Measurements from ENCODE around the gene ZGPAT.
A peak's percentile ranks its signal among the peaks of the same experiment; 100 is the strongest.
"Not testable (repeated sequence)": the region's sequence is repeated elsewhere in the genome, so short reads cannot be mapped to it uniquely, and the experiment has no call there.

ZGPAT gene, protein sequence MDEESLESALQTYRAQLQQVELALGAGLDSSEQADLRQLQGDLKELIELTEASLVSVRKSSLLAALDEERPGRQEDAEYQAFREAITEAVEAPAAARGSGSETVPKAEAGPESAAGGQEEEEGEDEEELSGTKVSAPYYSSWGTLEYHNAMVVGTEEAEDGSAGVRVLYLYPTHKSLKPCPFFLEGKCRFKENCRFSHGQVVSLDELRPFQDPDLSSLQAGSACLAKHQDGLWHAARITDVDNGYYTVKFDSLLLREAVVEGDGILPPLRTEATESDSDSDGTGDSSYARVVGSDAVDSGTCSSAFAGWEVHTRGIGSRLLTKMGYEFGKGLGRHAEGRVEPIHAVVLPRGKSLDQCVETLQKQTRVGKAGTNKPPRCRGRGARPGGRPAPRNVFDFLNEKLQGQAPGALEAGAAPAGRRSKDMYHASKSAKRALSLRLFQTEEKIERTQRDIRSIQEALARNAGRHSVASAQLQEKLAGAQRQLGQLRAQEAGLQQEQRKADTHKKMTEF

DNA sequence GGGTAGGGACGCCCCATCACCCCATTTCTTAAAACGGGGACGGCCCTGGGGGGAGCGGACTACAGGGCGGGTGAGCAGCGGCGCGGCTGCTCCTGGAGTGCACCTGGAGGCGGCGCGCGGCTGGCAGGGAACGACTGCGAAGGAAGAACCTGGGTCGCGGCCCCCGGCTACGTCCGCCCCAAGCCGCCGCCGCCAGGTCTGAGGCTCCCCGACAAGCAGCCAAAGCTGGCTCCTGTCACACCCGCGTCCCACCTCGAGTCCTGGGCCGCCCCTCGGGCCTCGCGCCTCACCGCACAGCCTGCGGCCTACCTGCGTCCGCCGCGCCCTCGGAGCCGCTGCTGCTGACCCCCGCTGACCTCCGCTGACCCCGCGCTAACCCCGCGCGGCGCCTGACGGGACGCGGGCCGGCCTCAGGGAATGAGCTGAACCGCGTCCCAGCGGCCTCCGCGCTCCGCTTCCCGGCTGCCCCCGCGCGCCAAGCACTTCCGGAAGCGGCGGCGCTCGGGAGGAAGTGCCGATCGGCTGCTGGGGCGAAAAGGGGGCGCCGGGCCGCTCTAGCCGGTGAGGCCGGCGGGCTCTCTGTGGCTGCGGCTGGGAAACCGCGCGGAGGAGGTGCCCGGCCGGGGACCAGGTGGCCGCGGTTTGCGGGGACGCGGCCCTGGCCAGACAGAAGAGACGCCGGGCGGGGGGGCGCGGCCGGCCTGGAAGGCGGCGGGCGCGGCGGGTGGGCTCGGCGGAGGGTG, at the start of gene ZGPAT, which contains the start of gene ARFRP1:
Gene ZGPAT, plus strand, starts transcription at position 482 of the 743 bp plus-strand sequence. CDS start 542 bp downstream, outside the sequence.
Gene ARFRP1, minus strand, starts transcription at position 419 of the 743 bp plus-strand sequence. CDS start 885 bp downstream, outside the sequence.
- peak in 1 of 2 experiments; percentile 15 for DNase-seq

GRCh38 chr20:63658749-63659187, 49.1 kb upstream of the ZGPAT start:
- DNase-seq: no peak

DNA sequence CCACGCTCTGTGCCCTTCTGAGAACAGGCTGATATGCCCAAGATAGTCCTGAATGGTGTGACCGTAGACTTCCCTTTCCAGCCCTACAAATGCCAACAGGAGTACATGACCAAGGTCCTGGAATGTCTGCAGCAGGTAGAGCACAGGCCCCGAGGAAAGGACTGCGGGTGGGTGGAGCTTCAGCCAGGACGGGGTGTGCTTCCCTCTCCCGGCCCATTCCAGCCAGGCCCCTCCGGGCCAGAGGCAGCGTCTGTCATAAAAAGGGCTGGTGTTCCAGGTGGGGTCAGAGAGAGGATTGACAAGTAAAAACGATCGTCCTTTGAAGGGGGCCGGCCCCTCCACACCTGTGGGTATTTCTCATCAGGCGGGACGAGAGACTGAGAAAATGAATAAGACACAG, 48.5 kb upstream of the ZGPAT start:
- DNase-seq: no peak

DNA sequence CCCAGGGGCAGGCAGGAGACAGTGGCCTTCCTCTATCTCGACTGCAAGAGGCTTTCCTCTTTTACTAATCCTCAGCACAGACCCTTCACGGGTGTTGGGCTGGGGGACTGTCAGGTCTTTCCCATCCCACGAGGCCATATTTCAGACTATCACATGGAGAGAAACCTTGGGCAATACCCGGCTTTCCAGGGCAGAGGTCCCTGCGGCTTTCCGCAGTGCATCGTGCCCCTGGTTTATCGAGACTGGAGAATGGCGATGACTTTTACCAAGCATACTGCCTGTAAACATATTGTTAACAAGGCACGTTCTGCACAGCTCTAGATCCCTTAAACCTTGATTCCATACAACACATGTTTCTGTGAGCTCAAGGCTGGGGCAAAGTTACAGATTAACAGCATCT, 47.7 kb upstream of the ZGPAT start:
- not testable (repeated sequence) for DNase-seq

- DNase-seq: no peak
These were observed 47.2 kb upstream of the ZGPAT start for GRCh38 chr20:63660622-63661021.

GRCh38 chr20:63661108-63661507, 46.7 kb upstream of the ZGPAT start:
- no peak for DNase-seq

- DNase-seq: no peak
These were observed 45.7 kb upstream of the ZGPAT start for GRCh38 chr20:63661959-63662812.

DNA sequence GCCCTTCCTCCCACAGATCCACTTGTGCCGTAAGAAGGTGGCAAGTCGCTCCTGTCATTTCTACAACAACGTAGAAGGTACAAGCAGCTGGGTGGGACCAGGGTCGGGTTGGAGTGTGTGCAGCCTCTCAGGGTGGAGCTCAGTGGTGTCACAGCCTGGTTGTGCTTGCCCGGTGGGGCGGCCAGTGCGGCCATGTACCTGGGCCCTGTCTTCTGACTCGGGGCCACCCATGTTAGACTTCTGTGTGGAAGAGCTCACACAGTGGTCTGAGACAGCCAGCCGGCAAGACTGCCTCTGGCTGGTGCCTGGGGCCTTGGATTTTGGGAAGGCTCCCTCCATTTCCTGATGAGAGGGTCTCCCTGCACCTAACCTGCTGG, 45.0 kb upstream of the ZGPAT start:
- DNase-seq: no peak

- no peak for DNase-seq
These were observed 44.3 kb upstream of the ZGPAT start for GRCh38 chr20:63663332-63664066.

DNA sequence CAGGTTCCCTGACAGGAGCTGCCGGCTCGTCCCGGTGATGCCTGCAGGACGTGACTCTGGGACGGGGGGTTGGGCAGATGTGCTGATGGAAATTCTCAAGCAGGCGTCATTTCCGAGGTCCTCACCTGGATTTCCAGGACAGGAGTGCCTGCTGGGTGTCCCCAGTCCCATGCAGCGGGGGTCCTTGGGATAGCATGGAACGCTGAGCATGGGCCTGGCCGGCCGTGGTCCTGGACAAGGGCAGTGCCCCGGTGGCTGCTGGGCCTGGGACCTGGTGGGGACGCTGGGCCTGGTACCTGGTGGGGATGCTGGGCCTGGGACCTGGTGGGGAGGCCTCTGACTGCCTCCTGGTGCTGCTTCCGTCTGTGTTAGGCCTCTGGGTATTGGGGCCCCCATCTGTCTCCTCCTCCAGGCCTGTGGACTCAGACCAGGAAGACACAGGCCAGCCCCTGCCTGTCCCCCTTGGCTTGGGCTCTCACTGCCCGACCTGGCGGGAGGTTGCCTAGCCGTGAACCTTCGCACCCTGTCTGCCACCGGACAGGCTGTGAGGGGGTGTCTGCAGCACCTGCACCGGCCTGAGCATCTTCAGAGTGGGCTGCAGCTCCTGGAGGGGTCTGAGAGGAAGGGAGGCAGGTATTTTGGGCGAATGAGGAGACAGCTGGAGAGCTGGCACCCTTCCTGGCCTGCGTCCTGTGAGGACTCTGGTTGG, 43.5 kb upstream of the ZGPAT start:
- DNase-seq: no peak

- peak; percentile 42 to 79 for DNase-seq
These were observed 42.8 kb upstream of the ZGPAT start for GRCh38 chr20:63664861-63665594.

- no peak for DNase-seq
These were observed 42.1 kb upstream of the ZGPAT start for GRCh38 chr20:63665708-63666107.

- DNase-seq: no peak
These were observed 40.0 kb upstream of the ZGPAT start for GRCh38 chr20:63667858-63668257.

DNA sequence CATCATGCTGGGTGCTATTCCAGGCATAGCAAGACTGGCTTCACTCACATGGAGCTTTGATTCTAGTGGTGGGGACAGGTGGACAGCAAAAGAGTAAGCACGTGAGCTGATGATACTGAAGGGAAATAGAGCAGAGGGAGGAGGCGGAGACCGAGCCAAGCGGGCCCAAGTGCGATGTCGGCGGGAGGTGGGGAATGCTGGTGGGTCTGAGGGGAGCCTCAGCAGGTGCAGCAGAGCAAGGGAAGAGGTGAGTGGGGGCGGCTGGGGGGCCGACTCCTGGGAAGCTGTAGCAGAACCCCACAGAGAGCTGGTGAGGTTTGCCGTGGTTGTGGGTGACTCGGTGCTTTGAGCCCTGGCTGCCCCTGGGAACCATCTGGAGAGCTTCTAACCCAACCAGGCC, 39.5 kb upstream of the ZGPAT start:
- no peak for DNase-seq

DNA sequence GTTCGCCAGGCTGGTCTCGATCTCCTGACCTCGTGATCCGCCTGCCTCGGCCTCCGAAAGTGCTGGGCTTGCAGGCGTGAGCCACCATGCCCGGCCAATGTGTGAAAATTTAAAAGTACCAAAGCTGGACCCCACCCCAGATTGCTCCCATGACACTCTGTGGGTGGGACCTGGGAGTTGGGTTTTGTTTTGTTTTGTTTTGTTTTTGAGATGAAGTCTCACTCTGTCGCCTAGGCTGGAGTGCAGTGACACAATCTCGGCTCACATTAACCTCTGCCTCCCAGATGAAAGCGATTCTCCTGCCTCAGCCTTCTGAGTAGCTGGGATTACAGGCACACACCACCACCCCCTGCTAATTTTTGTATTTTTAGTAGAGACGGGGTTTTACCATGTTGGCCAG, 36.1 kb upstream of the ZGPAT start:
- DNase-seq: not testable (repeated sequence)

- no peak for DNase-seq
These were observed 35.2 kb upstream of the ZGPAT start for GRCh38 chr20:63672666-63673065.

GRCh38 chr20:63673951-63674350, 33.9 kb upstream of the ZGPAT start:
- no peak for DNase-seq

DNA sequence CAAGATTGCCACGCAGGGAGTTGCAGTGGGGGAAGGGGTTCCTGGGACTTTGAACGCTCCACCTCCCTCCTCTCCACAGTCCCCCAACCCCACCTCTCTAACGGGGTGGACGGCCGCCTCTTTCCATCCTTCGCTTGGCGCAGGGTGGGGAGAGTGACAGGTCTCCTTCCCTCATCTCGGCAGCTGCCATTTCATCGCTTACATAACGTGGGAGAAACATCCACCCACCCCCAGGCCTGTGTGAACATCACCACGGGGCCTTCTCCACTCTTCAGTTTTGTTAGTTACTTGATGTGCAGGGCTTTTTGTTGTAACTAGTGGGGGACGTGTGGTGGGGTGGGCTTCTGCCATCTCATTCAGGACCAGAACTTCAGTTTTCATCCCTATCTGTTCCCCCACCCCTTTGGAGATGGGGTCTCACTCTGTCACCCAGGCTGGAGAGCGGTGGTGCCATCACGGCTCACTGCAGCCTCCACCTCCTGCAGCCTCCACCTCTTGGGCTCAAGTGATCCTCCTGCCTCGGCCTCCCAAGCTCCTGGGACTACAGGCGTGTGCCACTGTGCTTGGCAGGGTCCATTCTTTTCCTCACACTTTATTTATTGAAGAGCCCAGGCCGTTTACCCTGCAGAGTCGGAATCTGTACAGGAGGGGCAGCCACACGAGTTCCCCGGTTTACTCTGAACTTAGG, 32.0 kb upstream of the ZGPAT start:
- DNase-seq: no peak

DNA sequence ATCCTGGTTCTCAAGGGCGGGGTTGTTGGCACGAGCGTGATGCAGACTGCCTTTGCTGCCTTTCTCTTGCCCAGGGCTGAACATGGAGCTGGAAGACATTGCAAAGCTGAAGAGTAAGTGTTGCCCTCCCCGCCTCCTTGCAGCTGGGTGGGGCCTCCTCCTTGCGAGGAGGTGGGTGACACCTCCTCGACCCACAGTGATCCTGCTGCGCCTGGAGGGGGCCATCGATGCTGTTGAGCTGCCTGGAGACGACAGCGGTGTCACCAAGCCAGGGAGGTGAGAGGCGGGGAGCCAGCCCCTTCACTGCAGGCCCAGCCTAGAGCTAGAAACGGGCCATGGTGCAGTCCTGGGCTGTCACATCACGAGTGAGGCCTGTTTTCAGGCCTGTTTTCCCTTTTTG, 29.8 kb upstream of the ZGPAT start:
- DNase-seq: no peak
